ENCODE results near the gene ANKRA2. TPM values are rescaled to one million over a fixed set of nuclear protein-coding genes. Genes with fewer than 3 reads are reported as not detected.

Gene ANKRA2
- total RNA-seq, result 27.3 and 28.4 TPM in 2 replicates
- long read RNA-seq, transcript ANKRA2-201 (9 exons, 2,063 nt), result major isoform, 46 of 72 reads
- long read RNA-seq, partial matches to known transcripts, result 2 of 72 reads
- long read RNA-seq, other reads (novel, unspliced or antisense), result 22 of 72 reads

DNA sequence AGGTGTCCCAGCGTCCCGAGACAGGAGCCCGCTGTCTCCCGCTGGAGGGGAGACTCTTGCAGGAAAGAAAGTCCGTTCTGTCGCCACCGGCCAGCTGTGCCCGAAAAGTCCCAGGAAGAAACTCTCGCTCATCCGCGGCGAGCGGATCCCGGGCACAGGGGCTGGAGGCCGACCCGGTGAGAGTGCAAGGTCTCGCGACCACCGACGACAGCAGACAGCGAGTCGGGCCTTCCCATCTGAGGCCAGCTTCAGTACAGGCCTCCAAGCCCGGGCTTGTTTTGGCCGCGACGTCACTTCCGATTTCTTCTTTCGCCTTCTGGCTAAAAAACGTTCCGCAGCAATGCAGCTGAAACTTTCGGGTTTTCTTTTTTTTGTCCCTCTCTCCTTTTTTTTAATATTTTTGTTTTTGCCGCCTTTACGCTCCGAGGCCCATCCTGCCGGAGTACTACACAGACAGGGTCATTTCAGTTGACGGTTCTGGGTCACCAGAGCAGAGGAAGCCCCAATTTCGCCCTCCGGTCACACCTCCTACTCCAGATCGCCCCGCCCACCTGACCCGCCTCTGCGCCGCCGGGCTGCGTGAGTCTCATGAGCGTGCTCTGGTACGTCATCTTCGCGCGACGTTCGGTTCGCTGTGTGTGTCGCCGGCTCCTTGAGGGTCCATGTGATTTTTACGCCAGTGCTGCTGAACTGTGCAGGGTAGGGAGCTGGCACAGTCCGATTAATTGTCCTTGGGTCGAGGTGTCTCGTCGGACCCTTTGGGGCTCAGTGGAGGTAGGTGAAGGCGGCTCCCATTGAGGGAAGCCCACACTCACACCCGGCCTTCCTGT is at the start of gene ANKRA2, which contains the start of gene UTP15:
TSS of gene ANKRA2 (minus strand) at position 501 of the 830 bp plus-strand sequence. CDS start 2,758 bp downstream, outside the sequence.
TSS of gene UTP15 (plus strand) at position 605 of the 830 bp plus-strand sequence. CDS start 1,602 bp downstream, outside the sequence.
- Mint-ChIP-seq H3K27me3 (no peaks in the 10 kb centered on the region), H3K27ac (peak within 1 kb of the TSS; percentile 99), H3K4me1 (ENCODE audit: low read depth) (peaks cover 23% of the 10 kb centered on the region), H3K4me3 (ENCODE audit: low read depth) (peak within 1 kb of the TSS; percentile 97), H3K36me3 (ENCODE audit: insufficient read depth) (peaks cover 5% of the 10 kb centered on the region), H3K9me3 (ENCODE audit: low read depth) (no peaks in the 10 kb centered on the region)
- TF ChIP-seq, protein P1, sequence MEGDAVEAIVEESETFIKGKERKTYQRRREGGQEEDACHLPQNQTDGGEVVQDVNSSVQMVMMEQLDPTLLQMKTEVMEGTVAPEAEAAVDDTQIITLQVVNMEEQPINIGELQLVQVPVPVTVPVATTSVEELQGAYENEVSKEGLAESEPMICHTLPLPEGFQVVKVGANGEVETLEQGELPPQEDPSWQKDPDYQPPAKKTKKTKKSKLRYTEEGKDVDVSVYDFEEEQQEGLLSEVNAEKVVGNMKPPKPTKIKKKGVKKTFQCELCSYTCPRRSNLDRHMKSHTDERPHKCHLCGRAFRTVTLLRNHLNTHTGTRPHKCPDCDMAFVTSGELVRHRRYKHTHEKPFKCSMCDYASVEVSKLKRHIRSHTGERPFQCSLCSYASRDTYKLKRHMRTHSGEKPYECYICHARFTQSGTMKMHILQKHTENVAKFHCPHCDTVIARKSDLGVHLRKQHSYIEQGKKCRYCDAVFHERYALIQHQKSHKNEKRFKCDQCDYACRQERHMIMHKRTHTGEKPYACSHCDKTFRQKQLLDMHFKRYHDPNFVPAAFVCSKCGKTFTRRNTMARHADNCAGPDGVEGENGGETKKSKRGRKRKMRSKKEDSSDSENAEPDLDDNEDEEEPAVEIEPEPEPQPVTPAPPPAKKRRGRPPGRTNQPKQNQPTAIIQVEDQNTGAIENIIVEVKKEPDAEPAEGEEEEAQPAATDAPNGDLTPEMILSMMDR (IDR thresholded peaks at IDR 0.05; ENCODE audit: unreplicated experiment), result no peak
- DNase-seq (ENCODE audit: low spot score, unreplicated experiment), result peak; percentile 98

- Mint-ChIP-seq H3K9me3 (ENCODE audit: low read depth) (no peaks in the 10 kb centered on the region), H3K27ac (no peak overlapping the region), H3K4me1 (ENCODE audit: low read depth) (no peaks in the 10 kb centered on the region), H3K27me3 (peaks cover 77% of the 10 kb centered on the region), H3K4me3 (ENCODE audit: low read depth) (no peak overlapping the region), H3K36me3 (ENCODE audit: insufficient read depth) (no peaks in the 10 kb centered on the region)
- no peak for DNase-seq (ENCODE audit: low spot score, unreplicated experiment)
- TF ChIP-seq, protein P1 (IDR thresholded peaks at IDR 0.05; ENCODE audit: unreplicated experiment), result no peak
Observed at GRCh38 chr5:73615085-73615484, 49.6 kb upstream of the ANKRA2 start.

DNA sequence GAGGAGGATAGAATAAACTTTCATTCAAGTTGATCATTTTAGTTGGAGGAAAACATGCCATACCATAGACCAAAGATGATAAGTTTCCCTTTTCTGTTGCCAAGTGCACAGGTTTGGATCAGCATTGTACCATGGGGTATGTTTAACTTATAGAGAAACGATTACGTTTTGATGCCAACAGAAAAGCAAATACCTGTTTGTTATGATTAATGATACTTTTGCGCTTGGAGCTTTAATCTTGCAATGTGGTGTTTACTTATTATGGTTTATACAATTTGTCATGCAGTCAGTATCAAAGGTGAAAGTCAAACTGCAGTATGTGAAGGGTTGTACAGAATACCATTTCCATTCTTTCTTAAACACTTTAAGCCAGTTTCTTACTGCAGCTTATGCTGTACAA is 47.4 kb upstream of the ANKRA2 start:
- H3K27me3 Mint-ChIP-seq, result peaks cover 62% of the 10 kb centered on the region
- no peak overlapping the region for H3K27ac Mint-ChIP-seq
- no peak overlapping the region for H3K4me3 Mint-ChIP-seq (ENCODE audit: low read depth)
- no peaks in the 10 kb centered on the region for H3K36me3 Mint-ChIP-seq (ENCODE audit: insufficient read depth)
- no peak for DNase-seq (ENCODE audit: low spot score, unreplicated experiment)
- H3K9me3 Mint-ChIP-seq (ENCODE audit: low read depth), result no peaks in the 10 kb centered on the region
- no peaks in the 10 kb centered on the region for H3K4me1 Mint-ChIP-seq (ENCODE audit: low read depth)
- TF ChIP-seq, protein P1 (IDR thresholded peaks at IDR 0.05; ENCODE audit: unreplicated experiment), result no peak

GRCh38 chr5:73607228-73607627 is 41.8 kb upstream of the ANKRA2 start:
- Mint-ChIP-seq H3K27ac (no peak overlapping the region), H3K9me3 (ENCODE audit: low read depth) (no peaks in the 10 kb centered on the region), H3K4me3 (ENCODE audit: low read depth) (no peak overlapping the region), H3K4me1 (ENCODE audit: low read depth) (peaks cover 13% of the 10 kb centered on the region), H3K36me3 (ENCODE audit: insufficient read depth) (no peaks in the 10 kb centered on the region), H3K27me3 (peaks cover 38% of the 10 kb centered on the region)
- DNase-seq (ENCODE audit: low spot score, unreplicated experiment), result no peak
- TF ChIP-seq, protein P1 (IDR thresholded peaks at IDR 0.05; ENCODE audit: unreplicated experiment), result no peak

- no peak overlapping the region for H3K4me3 Mint-ChIP-seq (ENCODE audit: low read depth)
- DNase-seq (ENCODE audit: low spot score, unreplicated experiment), result no peak
- H3K27me3 Mint-ChIP-seq, result peaks cover 31% of the 10 kb centered on the region
- TF ChIP-seq, protein P1 (IDR thresholded peaks at IDR 0.05; ENCODE audit: unreplicated experiment), result no peak
- peaks cover 13% of the 10 kb centered on the region for H3K4me1 Mint-ChIP-seq (ENCODE audit: low read depth)
- peaks cover 4% of the 10 kb centered on the region for H3K9me3 Mint-ChIP-seq (ENCODE audit: low read depth)
- H3K27ac Mint-ChIP-seq, result no peak overlapping the region
- no peaks in the 10 kb centered on the region for H3K36me3 Mint-ChIP-seq (ENCODE audit: insufficient read depth)
Observed at GRCh38 chr5:73606206-73606753, 40.8 kb upstream of the ANKRA2 start.
